HG02852 (cell line): ENCODE measurements around the gene BOK.

Source experiments
- ATAC-seq: cut with Tn5 transposase; IDR thresholded peaks from one replicate; pipeline ENCODE4 v1.9.1; 2021; ENCODE audit warnings: mild to moderate bottlenecking, moderate library complexity; ENCODE audit not compliant: unreplicated experiment

Gene BOK

GRCh38 chr2:241617431-241618154, 59.0 kb downstream of the BOK start:
- peak; percentile 56 for ATAC-seq

GRCh38 chr2:241618296-241618805, 59.8 kb downstream of the BOK start:
- no peak for ATAC-seq

- ATAC-seq = no peak
These were observed 60.3 kb downstream of the BOK start for GRCh38 chr2:241618829-241619228.

- ATAC-seq = no peak
These were observed 61.3 kb downstream of the BOK start for GRCh38 chr2:241619597-241620418.

GRCh38 chr2:241620419-241620769, 61.8 kb downstream of the BOK start:
- no peak for ATAC-seq
